ENCODE measurements around the gene FRAS1.

FRAS1 gene

DNA sequence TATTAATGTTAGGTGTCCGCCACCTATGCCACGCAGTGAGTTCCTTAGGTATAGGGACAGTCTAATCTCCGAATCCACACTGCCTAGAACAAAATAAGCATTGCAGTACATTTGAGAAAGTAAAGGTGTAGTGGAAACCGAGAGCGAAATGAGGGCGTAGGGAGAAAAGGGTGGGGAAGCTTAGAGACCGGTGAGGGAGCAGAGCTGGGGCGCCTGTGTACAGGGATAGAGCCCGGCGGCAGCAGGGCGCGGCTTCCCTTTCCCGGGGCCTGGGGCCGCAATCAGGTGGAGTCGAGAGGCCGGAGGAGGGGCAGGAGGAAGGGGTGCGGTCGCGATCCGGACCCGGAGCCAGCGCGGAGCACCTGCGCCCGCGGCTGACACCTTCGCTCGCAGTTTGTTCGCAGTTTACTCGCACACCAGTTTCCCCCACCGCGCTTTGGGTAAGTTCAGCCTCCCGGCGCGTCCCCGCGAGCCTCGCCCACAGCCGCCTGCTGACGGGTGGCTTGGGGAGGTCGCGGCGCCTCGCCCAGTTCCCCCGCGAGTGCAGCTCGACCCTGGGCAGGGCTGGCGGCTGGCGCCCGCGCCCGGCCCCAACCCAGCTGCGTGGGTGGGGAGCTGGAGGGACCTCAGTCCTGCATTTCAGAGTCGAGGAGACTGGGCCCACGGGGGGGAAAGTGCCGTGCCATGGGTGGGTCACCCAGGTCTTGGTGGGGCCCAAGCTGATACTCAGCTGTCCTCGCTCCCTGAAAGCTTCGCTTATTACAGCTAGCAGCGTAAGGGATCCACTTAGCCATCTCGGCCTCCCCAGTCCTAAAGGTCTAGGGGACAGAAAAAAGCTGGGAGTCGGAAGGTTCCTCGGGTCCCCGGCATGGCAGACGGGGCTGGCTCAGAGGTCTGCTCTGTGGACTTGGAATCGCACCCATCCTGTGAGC, 494.6 kb downstream of the FRAS1 start, which contains the start of gene ANXA3:
Gene ANXA3, plus strand, starts transcription at position 351 of the 932 bp plus-strand sequence. CDS start 2,704 bp downstream, outside the sequence.
- no peak for DNase-seq (ENCODE audit: low read depth)
- peak within 1 kb of the TSS; percentile 33 for H3K4me3 ChIP-seq (ENCODE audit: low read depth, low read length)
- TF ChIP-seq CTCF (IDR thresholded peaks at IDR 0.05; ENCODE audit: low read depth, low read length, missing control alignments): no peak

DNA sequence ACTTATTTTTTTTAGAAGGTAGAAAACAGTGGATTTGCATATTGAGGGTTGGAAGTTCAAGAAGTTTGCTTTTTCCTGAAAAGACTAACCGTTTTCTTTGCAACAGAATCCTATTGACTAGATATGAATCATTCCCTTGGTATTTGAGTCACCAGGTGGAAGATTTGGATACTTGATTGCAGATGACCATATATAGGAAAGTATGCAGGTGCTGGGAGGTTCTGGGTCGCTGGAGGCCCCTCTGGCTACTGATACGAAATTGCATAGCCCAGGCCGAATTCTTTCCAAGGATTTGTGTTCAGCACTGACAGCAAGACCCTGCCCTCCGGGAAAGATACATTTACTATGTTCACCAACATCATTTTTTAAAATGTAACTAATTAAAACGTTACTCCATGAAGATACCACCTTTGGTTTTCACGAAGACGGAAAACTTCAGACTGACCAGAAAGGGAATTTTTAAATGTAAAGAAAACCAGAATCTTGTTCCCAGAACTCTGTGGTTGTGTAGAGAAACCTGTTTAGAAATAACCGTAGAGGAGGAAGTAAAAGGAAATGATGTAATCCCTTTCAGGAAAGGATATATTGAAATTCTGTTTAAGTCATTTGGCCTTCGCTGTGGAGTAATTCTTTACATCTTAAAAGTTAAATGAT, 495.4 kb downstream of the FRAS1 start:
- H3K4me3 ChIP-seq (ENCODE audit: low read depth, low read length): no peak overlapping the region
- TF ChIP-seq CTCF (IDR thresholded peaks at IDR 0.05; ENCODE audit: low read depth, low read length, missing control alignments): no peak
- no peak for DNase-seq (ENCODE audit: low read depth)

DNA sequence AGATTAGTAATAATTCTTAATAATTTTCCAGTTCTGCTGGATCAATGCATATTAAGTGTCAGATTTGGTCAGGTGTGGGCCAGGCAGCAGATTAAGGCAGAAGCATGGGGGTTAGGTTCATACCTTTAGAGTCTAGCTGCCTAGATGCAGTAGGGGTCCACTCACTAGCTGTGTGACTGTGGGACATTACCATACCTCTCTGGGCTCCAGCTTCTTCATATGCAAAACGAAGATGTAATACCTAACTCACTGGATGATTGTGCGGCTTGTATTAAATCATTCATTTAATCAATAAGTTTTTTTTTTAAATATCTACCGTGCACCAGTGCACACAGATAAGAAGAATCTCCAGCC, 495.9 kb downstream of the FRAS1 start:
- TF ChIP-seq CTCF (IDR thresholded peaks at IDR 0.05; ENCODE audit: low read depth, low read length, missing control alignments): no peak
- DNase-seq (ENCODE audit: low read depth): no peak
- H3K4me3 ChIP-seq (ENCODE audit: low read depth, low read length): no peak overlapping the region

DNA sequence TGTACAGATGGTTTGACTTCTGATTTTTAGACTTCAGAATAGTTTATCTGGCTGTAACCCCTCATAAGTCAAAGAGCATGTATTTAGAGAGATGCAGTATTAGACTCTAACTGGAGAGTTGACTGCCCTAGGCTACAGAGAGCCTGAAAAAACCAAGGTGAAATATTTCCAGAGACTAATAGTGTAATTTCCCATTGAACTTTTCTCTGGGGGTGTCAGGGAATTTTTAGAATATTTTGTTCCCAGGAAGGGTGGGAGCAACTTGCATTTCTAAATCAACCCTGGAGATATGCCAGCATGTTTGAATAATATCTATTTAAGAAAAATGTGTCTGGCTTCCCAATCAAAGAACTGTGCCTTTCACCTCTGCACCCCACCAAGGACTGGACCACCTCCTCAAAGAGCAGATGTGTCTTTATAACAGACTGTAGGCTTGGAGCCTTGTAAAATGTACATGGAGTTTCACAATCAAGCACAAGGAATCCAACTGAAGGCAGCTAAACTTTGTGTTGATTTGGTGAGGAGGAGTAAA, 496.5 kb downstream of the FRAS1 start:
- TF ChIP-seq CTCF (IDR thresholded peaks at IDR 0.05; ENCODE audit: low read depth, low read length, missing control alignments): no peak
- no peak for DNase-seq (ENCODE audit: low read depth)
- no peak overlapping the region for H3K4me3 ChIP-seq (ENCODE audit: low read depth, low read length)

GRCh38 chr4:78556665-78557064, 499.5 kb downstream of the FRAS1 start:
- TF ChIP-seq CTCF (IDR thresholded peaks at IDR 0.05; ENCODE audit: low read depth, low read length, missing control alignments): no peak
- DNase-seq (ENCODE audit: low read depth): no peak
- no peak overlapping the region for H3K4me3 ChIP-seq (ENCODE audit: low read depth, low read length)

GRCh38 chr4:78557841-78558240, 500.7 kb downstream of the FRAS1 start:
- no peak for DNase-seq (ENCODE audit: low read depth)
- TF ChIP-seq CTCF (IDR thresholded peaks at IDR 0.05; ENCODE audit: low read depth, low read length, missing control alignments): no peak
- H3K4me3 ChIP-seq (ENCODE audit: low read depth, low read length): no peak overlapping the region
